Activated naive CD4-positive, alpha-beta T cell treated with anti-CD3 and anti-CD28 coated beads, Interleukin-2, amount 50 U/mL, for 72 hours (primary cell): Measurements from ENCODE around the gene SIX5. TPM values are rescaled to one million over a fixed set of nuclear protein-coding genes. Genes with fewer than 3 reads are reported as not detected.
A peak's percentile ranks its signal among the peaks of the same experiment; 100 is the strongest.
"Not testable (repeated sequence)": the region's sequence is repeated elsewhere in the genome, so short reads cannot be mapped to it uniquely, and the experiment has no call there.

Experiments
- ATAC-seq, 2 donors: fragments of 150-1000 bp; cut with Tn5 transposase; 2 replicates each; pipeline ENCODE4 v1.10.0; 2021; ENCODE audit warnings: mild to moderate bottlenecking in 2 of 2, moderate library complexity in 2 of 2
- DNase-seq, 2 donors: peaks; one replicate each; pipeline ENCODE4 v3.0.0; 2021 to 2022; ENCODE audit warnings: low spot score in 2 of 2
- H3K27ac Mint-ChIP-seq, 2 donors: one replicate each; pipeline ENCODE4 v1.8.0; 2022; ENCODE audit warnings: mild to moderate bottlenecking in 2 of 2, mixed read lengths in 2 of 2
- H3K36me3 Mint-ChIP-seq, 2 donors: one replicate each; pipeline ENCODE4 v1.8.0; 2022; ENCODE audit warnings: mixed read lengths in 2 of 2
- H3K9me3 Mint-ChIP-seq, 2 donors: one replicate each; pipeline ENCODE4 v1.8.0; 2022; ENCODE audit warnings: mixed read lengths in 2 of 2
- total RNA-seq, 2 donors: library from RNA; stranded (reverse); gene quantifications; one replicate each; pipeline ENCODE4 v1.2.3, GENCODE V29; 2022

Gene SIX5
- total RNA-seq, 2 donors from 2014 or later, result 2.7 to 4.3 TPM

- ATAC-seq, result no peak
- no peak overlapping the region for H3K27ac Mint-ChIP-seq
Measured at GRCh38 chr19:45747513-45747912, 21.5 kb downstream of the SIX5 start.

GRCh38 chr19:45746866-45747265 is 22.2 kb downstream of the SIX5 start:
- Mint-ChIP-seq H3K27ac (no peak overlapping the region), H3K36me3 (no peaks in the 10 kb centered on the region), H3K9me3 (no peaks in the 10 kb centered on the region)
- no peak for DNase-seq
- ATAC-seq, result no peak

More at GRCh38 chr19:45747513-45747912, 21.5 kb downstream of the SIX5 start:
- Mint-ChIP-seq H3K36me3 (no peaks in the 10 kb centered on the region), H3K9me3 (no peaks in the 10 kb centered on the region)
- no peak for DNase-seq

GRCh38 chr19:45745606-45746005 is 23.4 kb downstream of the SIX5 start:
- DNase-seq (no peak), ATAC-seq (no peak)
- no peaks in the 10 kb centered on the region for H3K9me3 Mint-ChIP-seq
- no peaks in the 10 kb centered on the region for H3K36me3 Mint-ChIP-seq
- no peak overlapping the region for H3K27ac Mint-ChIP-seq

GRCh38 chr19:45742969-45743368 is 26.1 kb downstream of the SIX5 start:
- H3K36me3 Mint-ChIP-seq, result no peaks in the 10 kb centered on the region
- no peak overlapping the region for H3K27ac Mint-ChIP-seq
- no peak for DNase-seq

GRCh38 chr19:45739498-45740439 is 29.3 kb downstream of the SIX5 start:
- ATAC-seq (no peak), DNase-seq (no peak)
- Mint-ChIP-seq H3K27ac (no peak overlapping the region), H3K9me3 (no peaks in the 10 kb centered on the region), H3K36me3 (no peaks in the 10 kb centered on the region)

More at GRCh38 chr19:45742969-45743368, 26.1 kb downstream of the SIX5 start:
- ATAC-seq, result no peak
- no peaks in the 10 kb centered on the region for H3K9me3 Mint-ChIP-seq

GRCh38 chr19:45733160-45733810 is 35.8 kb downstream of the SIX5 start, which contains the start of gene MEIOSIN:
MEIOSIN (plus strand) TSS chr19:45733439; CDS start chr19:45735377, 1,938 bp downstream.
- H3K27ac Mint-ChIP-seq, result no peak within 1 kb of the TSS
- DNase-seq (no peak), ATAC-seq (no peak)
- no peaks in the 10 kb centered on the region for H3K9me3 Mint-ChIP-seq
- H3K36me3 Mint-ChIP-seq, result peaks cover 0 to 9% of the 10 kb centered on the region in 2 donors

- Mint-ChIP-seq H3K36me3 (peaks cover 0 to 9% of the 10 kb centered on the region in 2 donors), H3K9me3 (no peaks in the 10 kb centered on the region), H3K27ac (peak within 1 kb of the TSS; percentile 92 to 96)
- peak; percentile 99 for ATAC-seq
- peak; percentile 91 to 92 for DNase-seq
Measured at GRCh38 chr19:45730368-45731288, 38.4 kb downstream of the SIX5 start, which contains the start of gene FBXO46. FBXO46 (minus strand) TSS chr19:45730896; CDS start chr19:45713495, 17,401 bp downstream.

- DNase-seq (no peak), ATAC-seq (no peak)
- Mint-ChIP-seq H3K36me3 (peaks cover 0 to 9% of the 10 kb centered on the region in 2 donors), H3K27ac (peak overlapping the region; percentile 92 to 96), H3K9me3 (no peaks in the 10 kb centered on the region)
Measured at GRCh38 chr19:45729800-45730290, 39.2 kb downstream of the SIX5 start.

- not testable (repeated sequence) for H3K36me3 Mint-ChIP-seq, H3K9me3 Mint-ChIP-seq, DNase-seq, ATAC-seq
- peak overlapping the region in 1 of 2 donors; percentile 32 for H3K27ac Mint-ChIP-seq
Measured at GRCh38 chr19:45728683-45729082, 40.4 kb downstream of the SIX5 start.

- not testable (repeated sequence) for DNase-seq, H3K9me3 Mint-ChIP-seq, ATAC-seq, H3K27ac Mint-ChIP-seq
- peaks cover 22 to 50% of the 10 kb centered on the region in 2 donors for H3K36me3 Mint-ChIP-seq
Measured at GRCh38 chr19:45720065-45720464, 49.0 kb downstream of the SIX5 start.

- Mint-ChIP-seq H3K36me3 (peaks cover 22 to 50% of the 10 kb centered on the region in 2 donors), H3K27ac (peak overlapping the region; percentile 91 to 97), H3K9me3 (no peaks in the 10 kb centered on the region)
- DNase-seq (no peak), ATAC-seq (no peak)
Measured at GRCh38 chr19:45717983-45718650, 50.9 kb downstream of the SIX5 start.

GRCh38 chr19:45717131-45717982 is 51.7 kb downstream of the SIX5 start:
- peak; percentile 98 to 99 for ATAC-seq
- Mint-ChIP-seq H3K9me3 (no peaks in the 10 kb centered on the region), H3K36me3 (peaks cover 22 to 50% of the 10 kb centered on the region in 2 donors), H3K27ac (peak overlapping the region; percentile 91 to 97)
- DNase-seq, result peak; percentile 97 to 98

GRCh38 chr19:45716359-45717130 is 52.5 kb downstream of the SIX5 start:
- Mint-ChIP-seq H3K27ac (peak overlapping the region; percentile 91 to 97), H3K9me3 (no peaks in the 10 kb centered on the region), H3K36me3 (peaks cover 22 to 44% of the 10 kb centered on the region in 2 donors)
- ATAC-seq (no peak), DNase-seq (no peak)

GRCh38 chr19:45715139-45715538 is 53.9 kb downstream of the SIX5 start:
- no peak for DNase-seq
- Mint-ChIP-seq H3K9me3 (no peaks in the 10 kb centered on the region), H3K27ac (no peak overlapping the region), H3K36me3 (peaks cover 22 to 35% of the 10 kb centered on the region in 2 donors)
- ATAC-seq, result no peak
